HG03469 (cell line): ENCODE measurements around the gene ATG10.
"Not testable (repeated sequence)": the region's sequence is repeated elsewhere in the genome, so short reads cannot be mapped to it uniquely, and the experiment has no call there.

ENCODE experiments used
- ATAC-seq: cut with Tn5 transposase; IDR thresholded peaks from one replicate; pipeline ENCODE4 v1.9.1; 2021; ENCODE audit warnings: mild to moderate bottlenecking, moderate library complexity, moderate number of reproducible peaks; ENCODE audit not compliant: unreplicated experiment

Gene ATG10

GRCh38 chr5:82115858-82116257, 144.0 kb downstream of the ATG10 start:
- ATAC-seq: no peak

- no peak for ATAC-seq
These were observed 148.1 kb downstream of the ATG10 start for GRCh38 chr5:82119889-82120288.

DNA sequence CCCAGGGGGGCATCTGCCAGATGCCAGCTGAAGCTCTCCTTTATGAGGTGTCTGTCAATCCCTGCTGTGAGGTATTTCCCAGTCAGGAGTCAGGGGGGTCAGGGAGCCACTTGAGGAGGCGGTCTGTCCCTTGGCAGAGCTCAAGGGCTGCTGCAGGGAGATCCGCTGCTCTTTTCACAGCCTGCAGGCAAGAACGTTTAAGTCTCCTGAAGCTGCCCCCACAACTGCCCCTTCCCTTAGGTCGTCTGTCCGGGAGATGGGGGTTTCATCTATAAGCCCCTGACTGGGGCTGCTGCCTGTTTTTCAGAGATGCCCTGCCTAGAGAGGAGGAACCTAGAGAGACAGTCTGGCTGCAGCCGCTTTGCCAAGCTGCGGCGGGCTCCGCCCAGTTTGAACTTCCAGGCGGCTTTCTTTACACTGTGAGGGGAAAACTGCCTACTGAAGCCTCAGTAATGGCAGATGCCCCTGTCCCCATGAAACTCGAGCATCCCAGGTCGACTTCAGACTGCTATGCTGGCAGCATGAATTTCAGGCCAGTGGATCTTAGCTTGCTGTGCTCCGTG, 158.0 kb downstream of the ATG10 start:
- no peak for ATAC-seq

- no peak for ATAC-seq
These were observed 158.8 kb downstream of the ATG10 start for GRCh38 chr5:82130602-82131001.

DNA sequence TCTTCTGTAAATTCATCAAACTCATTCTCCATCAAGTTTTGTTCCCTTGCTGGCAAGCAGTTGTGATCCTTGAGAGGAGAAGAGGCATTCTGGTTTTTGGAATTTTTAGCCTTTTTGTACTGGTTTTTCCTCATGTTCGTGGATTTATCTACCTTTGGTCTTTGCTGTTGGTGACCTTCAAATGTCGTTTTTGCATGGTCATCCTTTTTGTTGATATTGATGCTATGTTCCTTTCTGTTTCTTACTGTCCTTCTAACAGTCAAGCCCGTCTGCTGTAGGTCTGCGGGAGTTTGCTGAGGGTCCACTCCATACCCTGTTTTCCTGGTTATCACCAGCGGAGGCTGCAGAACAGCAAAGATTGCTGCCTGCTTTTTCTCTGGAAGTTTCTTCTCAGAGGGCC, 165.4 kb downstream of the ATG10 start:
- no peak for ATAC-seq

DNA sequence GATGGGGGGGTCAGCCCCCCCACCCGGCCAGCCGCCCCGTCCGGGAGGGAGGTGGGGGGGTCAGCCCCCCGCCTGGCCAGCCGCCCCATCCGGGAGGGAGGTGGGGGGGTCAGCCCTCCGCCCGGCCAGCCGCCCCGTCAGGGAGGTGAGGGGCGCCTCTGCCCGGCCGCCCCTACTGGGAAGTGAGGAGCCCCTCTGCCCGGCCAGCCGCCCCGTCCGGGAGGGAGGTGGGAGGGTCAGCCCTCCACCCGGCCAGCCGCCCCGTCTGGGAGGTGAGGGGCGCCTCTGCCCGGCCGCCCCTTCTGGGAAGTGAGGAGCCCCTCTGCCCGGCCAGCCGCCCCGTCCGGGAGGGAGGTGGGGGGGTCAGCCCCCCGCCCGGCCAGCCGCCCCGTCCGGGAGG, 168.0 kb downstream of the ATG10 start:
- ATAC-seq: not testable (repeated sequence)

GRCh38 chr5:82142217-82142841, 170.5 kb downstream of the ATG10 start:
- ATAC-seq: no peak

GRCh38 chr5:82142928-82143577, 171.2 kb downstream of the ATG10 start:
- ATAC-seq: no peak

- ATAC-seq: no peak
These were observed 176.2 kb downstream of the ATG10 start for GRCh38 chr5:82147860-82148573.

DNA sequence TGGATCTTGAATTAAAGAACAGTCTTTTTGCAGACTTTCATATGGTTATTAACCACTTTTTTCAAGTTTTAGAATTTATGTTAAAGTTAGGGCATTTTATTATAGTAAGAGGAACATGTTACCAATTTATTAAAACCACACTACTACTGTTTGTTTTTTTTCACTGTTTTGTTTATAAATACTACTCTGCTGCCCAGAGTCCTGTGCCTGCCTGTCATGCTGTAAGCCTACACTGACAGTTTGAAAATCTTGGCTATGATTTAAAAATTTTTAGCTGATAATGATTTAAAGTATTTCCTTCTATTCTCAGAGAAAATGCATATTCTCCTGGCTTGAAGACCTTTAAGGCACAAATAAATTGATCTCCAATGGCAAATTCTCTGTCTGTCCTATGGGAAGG, 177.6 kb downstream of the ATG10 start:
- ATAC-seq: no peak

- ATAC-seq: no peak
These were observed 178.7 kb downstream of the ATG10 start for GRCh38 chr5:82150559-82150958.

DNA sequence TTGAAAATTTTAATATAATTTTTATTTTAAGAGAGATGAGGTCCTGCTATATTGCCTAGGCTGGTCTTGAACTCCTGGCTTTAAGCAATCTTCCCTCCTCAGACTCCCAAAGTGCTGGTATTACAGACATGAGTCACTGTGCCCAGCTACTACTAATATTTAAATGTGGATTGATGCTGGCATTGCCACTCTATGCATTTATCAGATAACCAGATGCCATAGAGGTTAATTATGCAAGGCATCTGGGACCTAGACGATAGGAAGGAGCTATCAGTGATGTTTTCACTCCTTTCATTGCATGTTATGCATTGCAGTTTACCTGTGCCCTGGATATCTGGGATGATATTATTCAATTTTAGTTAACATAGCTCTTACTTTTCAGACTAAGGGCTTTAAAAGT, 179.4 kb downstream of the ATG10 start:
- no peak for ATAC-seq

GRCh38 chr5:82151662-82152061, 179.8 kb downstream of the ATG10 start:
- ATAC-seq: no peak

- ATAC-seq: no peak
These were observed 181.2 kb downstream of the ATG10 start for GRCh38 chr5:82152978-82153481.

DNA sequence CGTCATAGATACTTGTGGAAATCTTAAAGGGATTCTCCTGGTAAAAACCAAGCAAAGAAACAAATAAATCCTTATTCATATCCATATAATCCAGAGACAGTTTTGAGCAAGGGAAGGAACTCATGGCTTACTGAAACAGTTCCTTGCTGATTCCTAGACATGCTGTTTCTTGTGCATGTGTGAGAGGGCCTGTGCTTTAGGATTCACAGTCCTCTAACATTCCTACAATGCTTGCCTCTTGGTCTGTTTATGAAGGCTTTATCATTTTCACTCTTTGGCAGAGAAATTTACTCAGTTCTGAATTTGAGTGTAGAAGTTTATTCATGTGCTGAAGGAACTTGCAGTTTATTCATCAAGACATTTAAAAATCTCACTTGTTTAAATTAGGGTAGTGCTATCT, 183.0 kb downstream of the ATG10 start:
- no peak for ATAC-seq

DNA sequence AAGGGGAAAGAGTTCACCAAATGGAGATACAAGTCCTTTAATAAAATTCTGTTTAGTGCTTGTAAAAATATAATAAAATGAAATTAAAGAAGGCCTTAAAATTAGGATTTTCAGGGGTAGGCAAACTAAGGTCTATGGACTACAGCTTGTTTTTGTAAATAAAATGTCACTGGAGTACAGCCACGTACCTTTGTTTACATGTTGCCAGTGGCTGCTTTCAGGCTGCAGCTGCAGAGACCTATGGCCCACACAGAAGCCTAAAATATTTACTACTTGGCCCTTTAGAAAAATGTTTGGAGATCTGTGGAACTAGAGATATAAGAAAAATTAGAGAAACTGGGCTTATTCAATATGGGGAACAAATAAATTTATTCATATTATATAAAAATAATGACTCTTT, 183.5 kb downstream of the ATG10 start:
- ATAC-seq: no peak

GRCh38 chr5:82156874-82157273, 185.1 kb downstream of the ATG10 start:
- ATAC-seq: no peak

DNA sequence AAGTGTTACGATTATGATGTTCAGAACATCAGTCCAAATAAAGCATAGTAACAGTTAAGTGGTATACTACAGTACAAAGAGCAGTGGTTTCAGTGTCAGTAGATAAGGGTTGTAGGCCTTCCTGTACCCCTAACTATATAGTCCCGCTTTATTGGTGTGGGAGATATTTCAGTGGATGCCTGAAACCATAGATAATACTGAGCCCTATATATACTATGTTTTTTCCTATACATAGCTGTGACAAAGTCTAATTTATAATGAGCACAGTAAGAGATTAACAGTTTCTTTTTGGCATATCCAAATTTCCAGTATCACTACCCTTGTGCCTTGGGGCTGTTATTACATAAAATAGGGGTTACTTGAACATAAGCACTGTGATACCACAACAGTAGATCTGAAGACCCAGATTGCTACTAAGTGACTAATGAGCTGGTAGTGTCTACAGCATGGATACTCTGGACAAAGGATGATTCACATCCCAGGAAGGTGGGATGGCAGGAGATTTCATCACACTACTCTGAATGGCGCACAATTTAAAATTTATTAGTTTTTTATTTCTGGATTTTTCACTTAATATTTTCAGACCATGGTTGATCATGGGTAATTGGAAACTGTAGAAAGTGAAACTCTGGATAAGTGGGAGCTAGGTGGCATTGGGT, 187.1 kb downstream of the ATG10 start:
- ATAC-seq: no peak

- no peak for ATAC-seq
These were observed 189.1 kb downstream of the ATG10 start for GRCh38 chr5:82160948-82161347.

DNA sequence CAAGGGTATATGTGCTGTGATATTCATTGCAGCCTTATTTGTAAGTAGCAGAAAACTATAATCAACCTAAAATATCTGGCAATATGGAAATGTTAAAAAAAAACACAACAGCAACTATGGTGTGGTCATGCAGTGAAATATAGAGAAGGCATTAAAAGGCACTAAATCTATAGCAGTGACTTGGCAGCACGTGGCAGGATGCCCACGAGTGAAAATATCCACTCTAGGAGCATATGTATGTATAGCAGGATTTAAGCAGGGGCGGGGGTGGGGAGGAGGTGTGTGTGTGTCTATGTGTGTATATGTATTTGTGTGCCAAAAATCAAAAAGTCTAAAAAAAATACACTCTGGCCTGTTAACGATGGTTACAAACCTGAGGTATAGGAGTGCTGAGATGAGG, 190.8 kb downstream of the ATG10 start:
- ATAC-seq: no peak
